HFF-Myc (cell line): ENCODE results near the gene IL13.

Source experiments
- DNase-seq: peaks from one replicate; pipeline ENCODE4 v3.0.0-alpha.2; 2011; ENCODE audit warnings: low read depth; ENCODE audit errors: extremely low read depth
- H3K4me3 ChIP-seq: replicated peaks from 2 replicates; pipeline ENCODE4 v1.5.1; 2011; ENCODE audit warnings: low read depth, mild to moderate bottlenecking, control low read depth, low read length
- TF ChIP-seq, protein P1 (sequence below): IDR thresholded peaks from 2 replicates; pipeline ENCODE4 v1.5.1; 2012; ENCODE audit warnings: mild to moderate bottlenecking, low read depth, low read length, control low read depth; ENCODE audit errors: missing control alignments

The IL13 gene

DNA sequence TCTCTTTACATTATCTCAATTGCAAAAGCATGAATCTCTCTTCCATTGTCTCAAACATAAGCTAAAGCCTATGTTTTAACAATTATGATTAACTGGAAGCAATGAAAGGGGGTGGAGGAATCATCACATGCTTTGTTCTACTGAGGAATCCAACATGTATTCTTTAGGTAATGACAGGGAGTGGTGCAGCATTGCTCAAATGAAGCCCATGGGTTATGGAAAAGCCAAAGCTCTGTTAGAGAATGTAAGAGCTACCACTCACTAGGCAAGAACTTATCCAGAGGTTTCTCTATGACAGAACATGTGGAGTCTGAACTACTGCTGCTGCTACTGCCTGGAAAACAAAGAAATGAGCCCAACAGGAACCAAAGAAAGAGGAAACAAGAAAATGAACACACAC, 50.7 kb downstream of the IL13 start:
- TF ChIP-seq, protein P1, sequence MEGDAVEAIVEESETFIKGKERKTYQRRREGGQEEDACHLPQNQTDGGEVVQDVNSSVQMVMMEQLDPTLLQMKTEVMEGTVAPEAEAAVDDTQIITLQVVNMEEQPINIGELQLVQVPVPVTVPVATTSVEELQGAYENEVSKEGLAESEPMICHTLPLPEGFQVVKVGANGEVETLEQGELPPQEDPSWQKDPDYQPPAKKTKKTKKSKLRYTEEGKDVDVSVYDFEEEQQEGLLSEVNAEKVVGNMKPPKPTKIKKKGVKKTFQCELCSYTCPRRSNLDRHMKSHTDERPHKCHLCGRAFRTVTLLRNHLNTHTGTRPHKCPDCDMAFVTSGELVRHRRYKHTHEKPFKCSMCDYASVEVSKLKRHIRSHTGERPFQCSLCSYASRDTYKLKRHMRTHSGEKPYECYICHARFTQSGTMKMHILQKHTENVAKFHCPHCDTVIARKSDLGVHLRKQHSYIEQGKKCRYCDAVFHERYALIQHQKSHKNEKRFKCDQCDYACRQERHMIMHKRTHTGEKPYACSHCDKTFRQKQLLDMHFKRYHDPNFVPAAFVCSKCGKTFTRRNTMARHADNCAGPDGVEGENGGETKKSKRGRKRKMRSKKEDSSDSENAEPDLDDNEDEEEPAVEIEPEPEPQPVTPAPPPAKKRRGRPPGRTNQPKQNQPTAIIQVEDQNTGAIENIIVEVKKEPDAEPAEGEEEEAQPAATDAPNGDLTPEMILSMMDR = no peak
- DNase-seq = no peak

More for the DNA sequence above, 50.7 kb downstream of the IL13 start:
- H3K4me3 ChIP-seq = no peak overlapping the region
